Measurements from ENCODE around the gene APCDD1L. TPM values are rescaled to one million over a fixed set of nuclear protein-coding genes. Genes with fewer than 3 reads are reported as not detected.

Gene APCDD1L
- total and polyA plus RNA-seq, 8 donors, result 0.09 to 0.23 (median 0.13) TPM; not detected in 1

DNA sequence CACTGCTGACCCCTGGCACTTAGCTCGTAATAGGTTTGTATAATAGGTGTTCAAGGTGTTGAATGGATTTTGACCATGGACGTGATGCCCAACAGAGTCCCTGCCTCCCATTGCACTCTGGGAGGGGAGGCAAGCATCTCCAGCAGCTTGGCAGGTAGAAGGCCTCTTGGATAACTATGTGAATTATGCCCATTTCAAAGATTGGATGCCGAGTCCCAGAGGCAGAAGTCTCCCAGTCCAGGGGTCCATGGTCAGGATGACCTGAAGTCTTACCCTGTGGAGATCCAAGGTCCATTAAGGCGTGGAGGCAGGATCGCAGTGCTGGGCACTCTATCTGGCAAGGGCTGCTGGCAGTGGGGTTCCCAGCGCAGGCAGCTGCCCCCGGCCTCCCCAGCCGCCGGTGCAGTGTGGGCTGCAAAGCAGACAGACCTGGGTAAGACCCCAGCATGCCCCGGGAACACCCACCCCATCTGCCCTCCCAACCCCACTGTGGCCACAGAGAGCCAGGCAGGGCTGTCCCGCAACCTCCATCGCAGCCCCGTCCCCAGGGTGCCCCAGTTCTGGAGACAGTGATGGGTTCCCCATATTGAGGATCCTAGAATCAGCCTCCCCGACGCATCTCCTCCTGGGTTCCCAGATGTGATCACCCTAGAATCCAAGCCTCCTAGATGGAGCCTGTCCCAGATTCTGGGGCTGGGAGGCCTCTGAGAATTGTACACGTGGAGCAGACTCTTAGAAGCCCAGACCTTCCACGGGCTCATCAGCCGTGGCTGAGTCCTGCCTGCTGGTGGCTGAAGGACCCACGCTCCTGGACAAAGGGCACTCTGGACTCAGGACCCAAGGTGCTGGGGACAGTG is 44.6 kb downstream of the APCDD1L start:
- H3K9me3 ChIP-seq, result no peaks in the 10 kb centered on the region
- H3K36me3 ChIP-seq, result no peaks in the 10 kb centered on the region
- H3K4me3 ChIP-seq, result no peak overlapping the region
- H3K27me3 ChIP-seq, result peaks cover 0 to 22% of the 10 kb centered on the region in 2 donors
- no peak overlapping the region for H3K27ac ChIP-seq
- ATAC-seq (no peak), DNase-seq (no peak)
- TF ChIP-seq, protein P1, sequence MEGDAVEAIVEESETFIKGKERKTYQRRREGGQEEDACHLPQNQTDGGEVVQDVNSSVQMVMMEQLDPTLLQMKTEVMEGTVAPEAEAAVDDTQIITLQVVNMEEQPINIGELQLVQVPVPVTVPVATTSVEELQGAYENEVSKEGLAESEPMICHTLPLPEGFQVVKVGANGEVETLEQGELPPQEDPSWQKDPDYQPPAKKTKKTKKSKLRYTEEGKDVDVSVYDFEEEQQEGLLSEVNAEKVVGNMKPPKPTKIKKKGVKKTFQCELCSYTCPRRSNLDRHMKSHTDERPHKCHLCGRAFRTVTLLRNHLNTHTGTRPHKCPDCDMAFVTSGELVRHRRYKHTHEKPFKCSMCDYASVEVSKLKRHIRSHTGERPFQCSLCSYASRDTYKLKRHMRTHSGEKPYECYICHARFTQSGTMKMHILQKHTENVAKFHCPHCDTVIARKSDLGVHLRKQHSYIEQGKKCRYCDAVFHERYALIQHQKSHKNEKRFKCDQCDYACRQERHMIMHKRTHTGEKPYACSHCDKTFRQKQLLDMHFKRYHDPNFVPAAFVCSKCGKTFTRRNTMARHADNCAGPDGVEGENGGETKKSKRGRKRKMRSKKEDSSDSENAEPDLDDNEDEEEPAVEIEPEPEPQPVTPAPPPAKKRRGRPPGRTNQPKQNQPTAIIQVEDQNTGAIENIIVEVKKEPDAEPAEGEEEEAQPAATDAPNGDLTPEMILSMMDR (IDR thresholded peaks at IDR 0.05), result no peak
- no peaks in the 10 kb centered on the region for H3K4me1 ChIP-seq
- intact Hi-C loops (cut with DNase I), result no loop called here

DNA sequence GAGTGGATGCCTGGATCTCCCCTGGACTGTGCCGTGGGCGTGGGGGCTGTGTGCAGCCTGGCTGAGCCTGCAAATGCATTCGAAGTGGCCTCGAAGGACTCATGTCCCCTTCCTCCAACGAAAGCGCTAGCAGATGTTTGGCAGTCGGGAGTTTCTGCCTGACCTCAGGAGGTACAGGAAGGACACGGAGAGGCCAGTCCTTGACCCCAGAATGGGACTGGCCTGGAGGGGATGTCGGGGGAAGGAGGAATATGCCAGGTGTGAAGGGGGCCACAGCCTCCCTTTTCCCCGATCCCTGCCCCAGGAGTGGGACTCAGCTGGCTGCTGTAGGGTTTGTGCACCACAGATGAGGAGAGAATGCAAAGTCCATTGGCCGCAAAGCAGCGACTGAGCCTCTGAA is 45.6 kb downstream of the APCDD1L start:
- Histone ChIP-seq H3K4me3 (no peak overlapping the region), H3K4me1 (no peaks in the 10 kb centered on the region), H3K27me3 (peaks cover 0 to 22% of the 10 kb centered on the region in 2 donors), H3K9me3 (no peaks in the 10 kb centered on the region), H3K27ac (no peak overlapping the region), H3K36me3 (no peaks in the 10 kb centered on the region)
- TF ChIP-seq, protein P1 (IDR thresholded peaks at IDR 0.05), result no peak
- intact Hi-C loops (cut with DNase I), result no loop called here
- no peak for DNase-seq
- no peak for ATAC-seq

DNA sequence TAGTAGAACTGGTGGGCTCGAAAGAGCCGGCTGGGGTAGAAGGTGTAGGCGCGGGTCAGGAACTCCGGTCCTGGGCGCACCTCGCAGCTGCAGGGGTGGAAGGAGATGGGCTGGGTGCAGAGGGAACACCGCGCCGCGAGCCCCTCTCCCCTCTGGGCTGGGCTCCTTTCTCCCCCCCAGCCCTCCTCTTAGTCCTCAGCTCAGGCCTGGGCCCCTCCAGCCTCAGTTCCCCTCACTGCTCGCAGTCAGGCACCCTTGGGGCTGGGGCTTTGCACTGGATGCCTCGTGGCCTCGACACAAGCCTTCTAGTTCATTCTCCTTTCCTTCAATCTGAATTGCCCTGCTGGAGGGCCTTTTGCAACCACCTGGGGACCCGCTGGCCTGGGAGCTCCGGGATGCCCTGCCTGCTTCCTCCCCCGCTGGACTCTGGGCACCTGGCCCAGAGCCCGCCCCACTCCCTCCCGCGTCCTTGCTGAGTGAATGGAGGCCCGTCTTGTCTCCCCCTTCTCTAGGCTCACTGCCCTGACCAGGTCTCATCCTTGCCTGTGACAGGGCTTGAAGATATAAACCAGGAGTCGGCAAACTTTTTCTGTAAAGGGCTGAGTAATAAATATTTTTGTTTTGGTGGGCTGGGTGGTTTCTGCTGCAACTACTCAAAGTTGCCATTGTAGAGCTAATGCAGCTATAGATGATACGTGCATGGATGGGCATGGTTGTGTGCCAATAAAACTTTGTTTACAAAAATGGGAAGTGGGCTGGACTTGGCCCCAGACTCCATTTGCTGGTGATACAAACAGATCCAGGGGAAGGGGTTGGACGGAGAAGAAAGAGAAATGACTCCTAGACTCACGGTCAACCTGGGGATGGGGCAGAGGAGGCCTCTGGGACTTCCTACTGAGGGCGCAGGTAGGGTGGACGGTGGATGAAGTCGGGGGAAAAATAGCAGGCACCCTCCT is 47.3 kb downstream of the APCDD1L start:
- DNase-seq (no peak), ATAC-seq (no peak)
- Histone ChIP-seq H3K9me3 (no peaks in the 10 kb centered on the region), H3K36me3 (no peaks in the 10 kb centered on the region), H3K27me3 (peaks cover 0 to 22% of the 10 kb centered on the region in 2 donors), H3K4me3 (no peak overlapping the region), H3K4me1 (no peaks in the 10 kb centered on the region), H3K27ac (no peak overlapping the region)
- intact Hi-C loops (cut with DNase I), result no loop called here
- TF ChIP-seq, protein P1 (IDR thresholded peaks at IDR 0.05), result no peak

DNA sequence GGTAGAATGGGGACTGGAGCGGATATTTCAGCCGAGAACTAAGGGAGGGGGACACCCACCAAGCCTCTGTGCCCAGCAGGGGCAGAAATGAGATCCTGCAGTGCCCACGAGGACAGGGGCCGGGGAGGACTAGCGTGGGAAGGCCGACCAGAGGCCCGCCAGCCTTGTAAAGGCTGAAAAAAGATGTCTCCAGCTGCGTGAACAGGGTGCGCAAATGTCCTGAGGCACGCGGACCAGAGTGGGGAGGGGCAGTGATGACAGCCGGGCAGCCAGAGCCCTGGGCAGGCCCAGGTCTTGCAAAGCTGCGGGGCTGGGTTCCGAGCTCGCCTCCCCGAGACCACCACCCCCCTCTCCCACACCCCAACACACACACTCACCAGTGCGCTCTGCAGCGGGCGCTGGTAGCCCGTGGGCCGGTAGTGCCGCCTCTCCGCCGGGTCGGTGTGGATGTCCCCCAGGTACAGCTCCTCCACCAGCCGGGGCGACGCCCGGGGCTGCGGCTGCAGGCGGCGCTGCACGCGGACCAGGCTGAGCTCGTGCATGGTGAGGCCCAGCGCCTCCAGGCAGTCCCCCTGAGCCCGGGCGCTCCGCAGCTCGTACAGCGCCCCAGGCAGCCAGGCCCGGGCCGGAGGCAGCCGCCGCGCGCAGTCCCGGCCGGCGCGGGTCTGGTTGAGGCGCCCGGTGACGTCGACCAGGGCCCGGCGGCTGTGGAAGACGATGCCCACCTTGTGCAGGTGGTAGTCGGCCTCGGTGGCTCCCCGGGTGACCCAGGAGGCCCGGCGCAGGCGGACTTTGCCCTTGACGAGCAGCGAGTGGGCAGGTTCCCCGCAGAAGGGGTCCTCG is 48.2 kb downstream of the APCDD1L start:
- DNase-seq, result peak in 1 of 4 donors; percentile 78
- no peaks in the 10 kb centered on the region for H3K4me1 ChIP-seq
- intact Hi-C loops (cut with DNase I), result no loop called here

More for the DNA sequence above, 48.2 kb downstream of the APCDD1L start:
- Histone ChIP-seq H3K4me3 (no peak overlapping the region), H3K9me3 (no peaks in the 10 kb centered on the region), H3K27ac (no peak overlapping the region), H3K36me3 (no peaks in the 10 kb centered on the region), H3K27me3 (peaks cover 0 to 22% of the 10 kb centered on the region in 2 donors)
- no peak for ATAC-seq
- TF ChIP-seq, protein P1 (IDR thresholded peaks at IDR 0.05), result no peak
